HG03469 (cell line): Measurements from ENCODE around the gene NR2C2AP.
"Not testable (repeated sequence)": the region's sequence is repeated elsewhere in the genome, so short reads cannot be mapped to it uniquely, and the experiment has no call there.

ENCODE experiments used
- ATAC-seq: cut with Tn5 transposase; IDR thresholded peaks from one replicate; pipeline ENCODE4 v1.9.1; 2021; ENCODE audit warnings: mild to moderate bottlenecking, moderate library complexity, moderate number of reproducible peaks; ENCODE audit not compliant: unreplicated experiment

The NR2C2AP gene, protein sequence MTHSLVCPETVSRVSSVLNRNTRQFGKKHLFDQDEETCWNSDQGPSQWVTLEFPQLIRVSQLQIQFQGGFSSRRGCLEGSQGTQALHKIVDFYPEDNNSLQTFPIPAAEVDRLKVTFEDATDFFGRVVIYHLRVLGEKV

DNA sequence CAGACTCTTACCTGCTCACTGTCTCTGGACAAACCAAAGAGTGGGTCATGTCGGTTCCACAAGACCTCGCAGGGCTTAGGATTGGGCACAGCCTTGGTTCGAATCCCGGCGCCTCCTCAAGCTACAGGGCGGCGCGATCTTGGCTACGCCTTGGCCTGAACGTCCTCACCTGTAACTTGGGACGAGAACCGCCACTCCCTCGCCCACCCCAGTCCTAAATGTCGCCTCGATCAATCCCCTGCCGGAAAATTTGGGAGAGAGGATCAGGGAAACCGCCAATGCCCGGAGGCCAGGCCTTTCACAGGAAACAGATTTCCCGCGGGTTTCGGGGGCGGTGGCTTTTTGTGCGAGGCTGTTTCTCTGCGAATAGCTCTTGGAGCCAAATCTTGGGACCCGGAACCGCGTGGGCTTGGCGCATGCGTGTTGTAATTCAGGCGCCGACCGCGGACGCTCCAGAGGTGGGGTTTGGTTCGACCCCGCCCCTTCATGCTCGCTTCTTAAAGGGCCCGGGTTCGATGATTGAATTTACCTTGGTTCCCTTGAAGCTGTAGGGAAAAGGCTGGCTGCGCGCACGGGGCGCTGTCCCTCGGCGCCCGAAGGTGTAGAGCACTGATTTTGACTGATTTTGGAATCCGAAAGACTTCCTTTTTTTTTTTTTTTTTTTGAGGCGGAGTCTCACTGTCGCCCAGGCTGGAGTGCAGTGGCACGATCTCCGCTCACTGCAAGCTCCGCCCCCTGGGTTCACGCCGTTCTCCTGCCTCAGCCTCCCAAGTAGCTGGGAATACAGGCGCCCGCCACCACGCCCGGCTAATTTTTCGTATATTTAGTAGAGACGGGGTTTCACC, at the start of gene NR2C2AP:
Gene NR2C2AP, minus strand, starts transcription at position 403 of the 845 bp plus-strand sequence. Its CDS starts 354 bp downstream, at position 49.
- ATAC-seq = no peak

DNA sequence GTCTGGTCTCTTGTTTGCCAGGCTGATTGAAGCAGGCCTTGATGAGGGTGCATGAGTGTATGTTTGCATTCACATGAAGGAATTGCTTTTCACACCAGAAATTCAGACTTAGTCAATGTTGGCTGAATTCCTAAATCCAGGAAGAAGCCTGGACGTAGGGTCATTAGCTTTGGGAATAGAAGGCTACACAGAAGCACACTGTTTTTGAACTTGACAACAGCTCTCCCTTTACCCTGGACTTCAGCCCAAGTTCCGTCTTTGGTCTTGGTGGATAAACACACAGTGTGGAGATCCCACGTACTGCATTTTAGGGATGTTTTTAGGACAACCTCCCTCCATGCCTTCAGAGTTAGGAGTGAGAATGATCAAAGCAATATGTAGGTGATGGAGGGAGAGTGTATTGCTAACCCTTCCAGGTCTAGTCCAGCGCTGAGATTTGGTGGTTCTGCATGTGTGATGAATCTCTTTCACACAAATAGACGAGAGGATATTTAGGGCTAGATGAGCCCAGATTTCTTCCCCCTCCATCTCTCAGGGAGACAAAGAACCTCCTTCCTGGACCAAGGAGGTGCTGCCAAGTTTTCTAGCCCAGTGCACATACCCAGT, 47.1 kb upstream of the NR2C2AP start:
- no peak for ATAC-seq

DNA sequence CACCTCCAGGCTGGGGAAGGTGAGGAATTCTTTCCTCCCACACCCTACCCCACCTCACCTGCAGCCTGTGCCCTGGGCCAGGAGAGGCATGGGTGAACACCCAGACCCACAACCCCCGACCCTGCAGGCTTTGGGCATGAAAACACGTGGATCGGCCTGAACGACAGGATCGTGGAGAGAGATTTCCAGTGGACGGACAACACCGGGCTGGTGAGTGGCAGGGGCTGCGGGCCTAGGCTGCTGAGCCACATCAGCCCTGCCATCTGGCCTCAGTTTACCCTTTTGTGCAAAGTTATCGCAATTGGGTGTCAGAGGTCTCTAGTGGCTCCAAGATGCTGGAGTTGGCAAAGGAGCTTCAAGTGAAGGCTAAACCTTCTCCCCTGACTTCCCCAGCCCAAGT, 37.3 kb upstream of the NR2C2AP start:
- ATAC-seq = no peak

DNA sequence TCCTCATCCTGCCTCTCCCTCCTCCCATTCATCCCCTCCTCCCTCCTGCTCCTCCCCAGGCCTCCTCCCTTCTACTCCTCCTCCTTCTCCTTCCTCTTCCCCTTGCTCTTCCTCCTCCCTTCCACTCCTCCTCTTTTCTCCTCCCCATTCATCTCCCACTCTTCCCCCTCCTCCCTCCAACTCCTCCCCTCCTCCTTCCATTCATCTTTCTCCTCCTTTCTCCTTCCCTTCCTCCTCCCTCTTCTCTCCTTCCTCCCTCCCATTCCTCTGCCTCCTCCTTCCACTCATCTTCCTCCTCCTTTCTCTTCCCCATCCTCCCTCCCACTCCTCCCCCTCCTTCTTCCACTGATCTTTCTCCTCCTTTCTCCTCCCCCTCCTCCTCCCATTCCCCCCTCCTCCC, 36.5 kb upstream of the NR2C2AP start:
- ATAC-seq = no peak

DNA sequence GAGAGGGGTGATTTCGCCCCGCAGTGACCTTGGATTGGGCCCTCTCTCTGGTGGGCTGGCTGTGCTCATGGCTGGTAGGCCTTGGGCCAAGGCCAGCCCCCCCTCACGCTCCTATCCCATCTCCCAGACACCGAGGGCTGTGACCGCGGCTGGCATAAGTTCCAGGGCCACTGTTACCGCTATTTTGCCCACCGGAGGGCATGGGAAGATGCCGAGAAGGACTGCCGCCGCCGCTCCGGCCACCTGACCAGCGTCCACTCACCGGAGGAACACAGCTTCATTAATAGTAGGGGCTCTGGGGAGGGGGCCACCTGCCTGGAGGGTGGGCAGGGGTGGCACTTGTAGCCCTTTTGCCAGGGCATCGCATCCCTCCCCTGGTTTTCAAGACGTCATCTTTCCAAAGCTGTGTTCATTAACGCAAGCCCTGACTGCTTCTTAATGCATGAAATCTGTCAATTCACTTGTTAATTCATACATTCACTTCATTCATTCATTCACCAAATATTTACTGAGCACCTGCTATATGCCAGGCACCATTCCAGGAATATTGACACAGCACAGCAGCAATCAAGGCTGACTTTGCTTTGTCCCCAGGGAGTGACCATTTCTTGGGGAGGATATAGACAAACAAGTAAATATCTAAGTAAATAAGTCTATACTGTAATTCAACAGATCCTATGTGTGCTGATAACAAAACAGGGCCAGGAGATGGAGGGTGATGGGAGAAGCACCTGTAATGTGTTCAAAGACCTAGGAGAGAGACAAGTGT, 35.1 kb upstream of the NR2C2AP start:
- no peak for ATAC-seq

DNA sequence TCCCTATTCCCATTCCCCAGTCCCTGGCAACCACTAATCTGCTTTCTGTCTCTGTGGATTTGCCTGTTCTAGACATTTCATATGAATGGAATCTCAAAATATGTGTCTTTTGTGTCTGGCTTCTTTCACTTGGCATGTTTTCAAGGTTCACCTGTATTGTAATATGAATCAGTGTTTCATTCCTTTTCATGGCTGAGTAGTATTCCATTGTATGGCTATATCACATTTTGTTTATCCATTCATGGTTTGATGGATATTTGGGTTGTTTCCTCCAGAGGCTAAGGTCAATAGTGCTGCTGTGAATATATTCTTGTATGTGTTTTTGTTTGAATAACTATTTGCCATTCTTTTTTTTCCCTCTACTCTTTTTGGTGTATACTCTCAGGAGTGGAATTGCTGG, 33.0 kb upstream of the NR2C2AP start:
- ATAC-seq = no peak

DNA sequence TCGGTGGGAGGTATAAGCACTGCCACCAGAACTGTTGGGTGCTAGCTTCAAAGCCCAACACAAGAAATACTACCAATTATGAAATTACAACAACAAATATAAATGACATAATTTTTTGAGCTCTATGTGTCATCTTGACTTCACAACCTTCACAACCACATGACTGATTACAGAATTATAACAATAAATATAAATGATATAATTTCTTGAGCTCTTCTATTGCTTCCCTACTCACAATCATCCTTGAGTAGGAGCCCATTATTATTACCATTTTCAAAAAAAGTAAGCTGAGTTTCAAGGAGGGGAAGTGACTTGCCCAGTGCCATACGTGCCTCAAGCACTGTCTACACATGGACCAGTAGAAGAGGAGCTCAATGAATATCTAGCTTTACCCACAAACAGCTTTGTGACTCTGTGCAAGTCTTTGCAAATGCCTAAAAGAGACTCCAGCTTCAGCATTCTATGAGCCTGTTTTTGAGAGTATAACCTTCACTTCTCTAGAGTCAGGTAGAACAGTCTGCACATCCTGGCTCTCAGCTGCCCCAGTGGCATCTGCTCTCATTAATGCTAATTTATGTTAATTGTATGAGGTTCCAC, 31.1 kb upstream of the NR2C2AP start:
- ATAC-seq = no peak

DNA sequence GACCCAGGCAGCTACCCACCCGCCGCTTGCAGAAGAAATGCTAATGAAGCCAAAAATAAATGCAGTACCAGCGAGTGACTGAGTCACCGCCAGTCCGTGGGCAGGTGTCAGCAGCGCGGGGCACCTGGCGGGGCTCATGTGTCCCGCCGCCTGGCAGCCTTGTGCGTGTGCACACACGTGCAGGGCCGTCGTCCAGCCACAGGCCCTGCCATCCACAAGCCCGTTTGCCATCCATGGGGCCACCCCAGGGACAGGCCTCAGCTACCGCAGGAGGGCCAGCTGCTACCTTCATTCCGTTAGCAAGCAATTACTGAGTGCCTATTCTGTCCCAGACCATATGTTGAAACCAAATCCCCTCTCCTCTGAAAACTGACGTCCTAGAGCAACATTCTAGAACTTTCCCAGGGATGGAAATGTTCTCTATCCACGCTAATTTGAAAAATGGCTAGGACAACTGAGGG, 29.1 kb upstream of the NR2C2AP start:
- ATAC-seq = no peak

DNA sequence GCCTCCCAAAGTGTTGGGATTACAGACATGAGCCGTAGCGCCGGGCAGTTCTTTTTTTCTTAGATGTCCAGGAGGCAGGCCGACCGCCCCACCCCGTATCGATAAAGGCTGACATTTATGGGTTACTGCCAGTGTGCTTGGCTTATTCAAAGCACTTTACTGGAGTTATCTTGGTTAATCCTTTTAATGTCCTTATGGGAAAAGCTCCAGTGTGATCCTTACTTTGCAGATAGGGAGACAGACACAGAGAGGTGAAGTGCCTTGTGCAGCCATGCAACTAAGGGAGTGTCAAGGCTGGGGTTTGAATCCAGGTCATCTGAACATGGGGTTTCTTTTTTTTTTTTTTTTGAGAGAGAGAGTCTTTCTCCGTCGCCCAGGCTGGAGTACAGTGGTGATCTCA, 27.8 kb upstream of the NR2C2AP start:
- ATAC-seq = no peak

DNA sequence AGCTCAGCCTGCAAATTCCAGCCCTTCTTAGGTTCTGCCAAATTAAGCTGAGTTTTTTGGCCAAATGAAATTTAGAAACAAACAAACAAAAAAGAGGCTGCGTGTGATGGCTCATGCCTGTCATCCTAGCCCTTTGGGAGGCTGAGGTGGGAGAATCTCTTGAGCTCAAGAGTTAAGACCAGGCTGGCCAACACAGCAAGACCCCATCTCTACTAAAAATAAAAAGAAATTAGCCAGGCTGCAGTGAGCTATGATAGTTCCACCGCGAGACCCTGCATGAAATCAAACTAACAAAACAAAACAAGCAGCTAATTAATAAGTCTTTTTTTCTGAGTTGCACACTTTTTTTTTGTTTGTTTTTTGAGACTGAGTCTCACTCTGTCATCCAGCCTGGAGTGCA, 26.5 kb upstream of the NR2C2AP start:
- no peak for ATAC-seq

DNA sequence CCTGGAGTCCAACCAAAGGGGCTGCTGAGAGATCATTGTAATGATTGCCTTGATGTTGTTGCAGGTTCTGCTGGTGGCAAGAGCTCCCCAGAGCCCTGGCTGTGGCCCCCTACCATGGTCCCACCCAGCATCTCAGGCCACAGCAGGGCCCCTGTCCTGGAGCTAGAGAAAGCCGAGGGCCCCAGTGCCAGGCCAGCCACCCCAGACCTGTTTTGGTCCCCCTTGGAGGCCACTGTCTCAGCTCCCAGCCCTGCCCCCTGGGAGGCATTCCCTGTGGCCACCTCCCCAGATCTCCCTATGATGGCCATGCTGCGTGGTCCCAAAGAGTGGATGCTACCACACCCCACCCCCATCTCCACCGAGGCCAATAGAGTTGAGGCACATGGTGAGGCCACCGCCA, 24.0 kb upstream of the NR2C2AP start:
- no peak for ATAC-seq

DNA sequence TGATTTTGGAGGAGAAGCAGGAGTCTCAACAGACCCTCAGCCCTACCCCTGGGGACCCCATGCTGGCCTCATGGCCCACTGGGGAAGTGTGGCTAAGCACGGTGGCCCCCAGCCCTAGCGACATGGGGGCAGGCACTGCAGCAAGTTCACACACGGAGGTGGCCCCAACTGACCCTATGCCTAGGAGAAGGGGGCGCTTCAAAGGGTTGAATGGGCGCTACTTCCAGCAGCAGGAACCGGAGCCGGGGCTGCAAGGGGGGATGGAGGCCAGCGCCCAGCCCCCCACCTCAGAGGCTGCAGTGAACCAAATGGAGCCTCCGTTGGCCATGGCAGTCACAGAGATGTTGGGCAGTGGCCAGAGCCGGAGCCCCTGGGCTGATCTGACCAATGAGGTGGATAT, 23.4 kb upstream of the NR2C2AP start:
- no peak for ATAC-seq

DNA sequence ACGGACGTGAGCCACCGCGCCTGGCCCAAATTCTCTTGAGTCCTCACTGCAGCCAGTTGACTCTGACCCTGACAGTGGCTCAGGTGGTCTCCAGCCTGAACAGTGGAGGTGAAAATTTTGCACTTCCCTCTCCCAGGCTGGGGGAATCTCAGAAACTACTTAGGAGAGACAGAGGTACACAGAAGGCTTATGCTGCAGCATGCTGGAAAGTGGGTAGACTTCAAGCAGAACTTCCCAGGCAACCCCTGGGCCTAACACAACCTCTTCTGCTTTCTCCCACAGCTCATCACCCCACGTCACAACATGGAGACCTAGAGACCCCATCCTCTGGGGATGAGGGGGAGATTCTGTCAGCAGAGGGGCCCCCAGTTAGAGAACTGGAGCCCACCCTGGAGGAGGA, 23.0 kb upstream of the NR2C2AP start:
- ATAC-seq = no peak

DNA sequence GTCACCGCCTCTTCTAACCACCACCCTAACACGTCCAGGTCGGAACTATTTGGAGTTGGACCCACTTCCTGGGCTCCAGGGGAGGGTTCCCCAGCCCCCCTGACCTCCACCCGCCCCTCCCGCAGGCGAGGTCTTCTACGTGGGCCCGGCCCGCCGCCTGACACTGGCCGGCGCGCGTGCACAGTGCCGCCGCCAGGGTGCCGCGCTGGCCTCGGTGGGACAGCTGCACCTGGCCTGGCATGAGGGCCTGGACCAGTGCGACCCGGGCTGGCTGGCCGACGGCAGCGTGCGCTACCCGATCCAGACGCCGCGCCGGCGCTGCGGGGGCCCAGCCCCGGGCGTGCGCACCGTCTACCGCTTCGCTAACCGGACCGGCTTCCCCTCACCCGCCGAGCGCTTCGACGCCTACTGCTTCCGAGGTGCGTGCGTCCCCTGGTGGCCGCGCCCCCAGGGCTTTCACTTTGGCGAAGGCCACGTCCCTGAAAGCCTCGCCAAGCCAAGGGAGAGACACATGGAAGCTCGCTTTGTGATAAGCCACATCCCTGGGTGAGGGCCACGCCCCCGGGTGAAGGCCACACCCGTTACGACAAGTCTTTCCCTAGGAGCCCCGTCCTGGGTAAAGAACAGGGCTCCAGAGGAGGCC, 21.8 kb upstream of the NR2C2AP start:
- ATAC-seq = no peak

DNA sequence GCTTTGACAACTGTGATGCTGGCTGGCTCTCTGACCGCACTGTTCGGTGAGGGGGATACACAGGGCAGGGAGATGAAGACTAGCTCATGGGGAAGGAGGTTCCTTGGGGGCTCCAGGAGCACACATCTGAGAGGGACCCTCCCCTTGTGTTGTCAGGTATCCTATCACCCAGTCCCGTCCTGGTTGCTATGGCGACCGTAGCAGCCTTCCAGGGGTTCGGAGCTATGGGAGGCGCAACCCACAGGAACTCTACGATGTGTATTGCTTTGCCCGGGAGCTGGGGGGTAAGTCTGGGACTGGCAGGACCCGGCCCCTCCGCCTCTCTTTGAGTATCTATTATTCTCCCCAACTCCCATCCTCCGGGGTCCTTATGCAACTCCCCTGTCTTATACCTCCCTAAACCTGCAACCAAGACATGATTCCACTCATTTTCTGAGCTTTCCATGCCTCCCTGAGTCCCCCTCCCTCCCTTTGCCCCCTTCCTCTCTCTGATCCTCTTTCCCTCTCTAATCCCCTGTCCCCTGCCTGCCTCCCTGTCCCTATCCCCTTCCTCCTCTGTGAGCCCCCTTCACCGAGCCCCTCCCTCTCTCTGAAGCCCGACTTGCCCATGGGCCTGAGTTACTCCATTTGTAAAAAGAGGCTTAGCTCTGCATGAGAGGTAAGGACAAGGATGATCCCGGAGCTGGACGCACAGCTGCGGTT, 21.1 kb upstream of the NR2C2AP start:
- ATAC-seq = no peak

DNA sequence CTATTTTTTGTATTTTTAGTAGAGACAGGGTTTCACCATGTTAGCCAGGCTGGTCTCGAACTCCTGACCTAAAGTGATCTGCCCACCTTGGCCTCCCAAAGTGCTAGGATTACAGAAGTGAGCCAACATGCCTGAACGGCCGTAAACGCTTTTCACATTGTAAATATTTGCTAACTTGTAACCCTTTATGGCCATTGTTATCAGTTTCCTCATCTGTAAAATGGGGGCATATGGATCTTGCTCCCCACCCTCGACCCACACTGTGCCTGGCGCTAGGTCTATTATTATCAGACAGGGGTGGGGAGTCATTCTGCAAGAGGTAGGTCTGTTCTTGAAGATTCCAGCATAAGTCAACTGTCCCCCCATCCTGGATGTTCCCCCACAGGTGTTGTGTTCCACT, 20.4 kb upstream of the NR2C2AP start:
- ATAC-seq = no peak

DNA sequence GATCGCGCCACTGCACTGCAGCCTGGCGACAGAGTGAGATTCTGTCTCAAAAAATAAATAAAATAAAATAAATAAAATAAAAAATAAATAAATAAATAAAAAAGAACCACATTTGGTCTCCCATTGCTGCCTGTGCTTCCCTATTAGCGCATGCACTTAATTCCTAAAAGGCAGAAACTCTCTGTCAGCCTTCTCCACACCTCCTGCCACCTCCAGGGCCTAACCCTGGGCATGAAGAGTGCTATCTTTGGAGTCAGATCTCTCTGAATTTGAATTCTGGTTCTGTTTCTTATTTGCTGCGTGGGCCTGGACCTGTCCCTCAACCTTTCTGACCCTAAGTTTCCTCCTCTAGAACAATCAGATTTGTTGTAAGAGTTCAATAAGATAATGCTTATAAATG, 19.8 kb upstream of the NR2C2AP start:
- no peak for ATAC-seq

DNA sequence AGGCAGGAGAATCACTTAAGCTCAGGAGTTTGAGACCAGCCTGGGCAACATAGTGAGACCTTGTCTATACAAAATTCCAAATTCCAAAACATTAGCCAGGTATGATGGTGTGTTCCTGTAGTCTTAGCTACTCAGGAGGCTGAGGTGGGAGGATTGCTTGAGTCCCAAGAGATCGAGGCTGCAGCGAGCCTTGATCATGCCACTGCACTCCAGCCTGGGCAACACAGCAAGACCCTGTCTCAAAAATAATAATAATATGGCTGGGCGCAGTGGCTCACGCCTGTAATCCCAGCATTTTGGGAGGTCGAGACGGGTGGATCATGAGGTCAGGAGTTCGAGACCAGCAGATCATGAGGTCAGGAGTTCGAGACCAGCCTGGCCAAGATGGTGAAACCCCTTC, 17.8 kb upstream of the NR2C2AP start:
- ATAC-seq = not testable (repeated sequence)

DNA sequence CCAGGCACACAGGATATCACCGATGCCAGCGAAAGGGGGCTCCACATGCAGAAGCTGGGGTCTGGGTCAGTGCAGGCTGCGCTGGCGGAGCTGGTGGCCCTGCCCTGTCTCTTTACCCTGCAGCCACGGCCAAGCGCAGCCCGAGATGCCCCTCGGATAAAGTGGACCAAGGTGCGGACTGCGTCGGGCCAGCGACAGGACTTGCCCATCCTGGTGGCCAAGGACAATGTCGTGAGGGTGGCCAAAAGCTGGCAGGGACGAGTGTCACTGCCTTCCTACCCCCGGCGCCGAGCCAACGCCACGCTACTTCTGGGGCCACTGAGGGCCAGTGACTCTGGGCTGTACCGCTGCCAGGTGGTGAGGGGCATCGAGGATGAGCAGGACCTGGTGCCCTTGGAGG, 15.7 kb upstream of the NR2C2AP start:
- ATAC-seq = no peak

DNA sequence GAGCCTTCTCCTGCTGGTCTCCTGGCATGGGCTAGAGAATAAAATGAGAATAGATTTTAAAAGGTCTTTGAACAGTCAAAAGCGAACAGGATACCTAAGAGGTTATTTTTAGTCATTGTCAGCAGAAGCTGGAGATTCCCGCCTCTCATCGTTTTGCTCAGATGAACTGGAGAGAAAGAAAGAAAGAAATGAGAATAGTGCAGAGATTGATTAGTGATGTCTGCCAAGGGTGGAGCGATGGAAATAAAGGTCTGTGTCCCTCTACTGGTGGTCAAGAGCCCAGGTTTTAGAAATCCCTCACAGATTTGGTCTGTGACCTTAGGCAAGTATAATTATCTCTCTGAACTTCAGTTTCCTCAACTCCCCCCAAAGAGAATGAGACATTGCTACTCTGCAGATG, 13.9 kb upstream of the NR2C2AP start:
- ATAC-seq = no peak
